SK-N-SH (cell line): ENCODE measurements around the gene BORCS5.

Experiments used
- CTCF ChIP-seq: fragments of 200-600 bp; sonication (generic); IDR thresholded peaks from 2 replicates; pipeline ENCODE4 v1.6.1; 2017; ENCODE audit warnings: antibody characterized with exemption, mild to moderate bottlenecking, moderate library complexity
- EP300 ChIP-seq, 2 experiments: IDR thresholded peaks; 2 replicates each; pipeline versions ENCODE4 v1.4.0 to v1.6.1; 2012; ENCODE audit warnings: borderline replicate concordance in 1 of 2, low read depth in 1 of 2, low read length in 1 of 2
- EZH2phosphoT487 ChIP-seq: fragments of 200-600 bp; sonication (generic); IDR thresholded peaks from 2 replicates; pipeline ENCODE4 v1.6.1; 2017; ENCODE audit warnings: low read depth, mixed run types, mild to moderate bottlenecking, antibody characterized with exemption, moderate library complexity, borderline replicate concordance
- MAX ChIP-seq: IDR thresholded peaks from 2 replicates; pipeline ENCODE4 v1.4.0; 2012; ENCODE audit warnings: low read depth
- POLR2AphosphoS5 ChIP-seq: IDR thresholded peaks from 2 replicates; pipeline ENCODE4 v1.6.1; 2012; ENCODE audit warnings: low read depth, low read length
- RAD21 ChIP-seq: IDR thresholded peaks from 2 replicates; pipeline ENCODE4 v1.6.1; 2012; ENCODE audit warnings: mild to moderate bottlenecking, low read length
- TCF12 ChIP-seq: IDR thresholded peaks from 2 replicates; pipeline ENCODE4 v1.4.0; 2012
- YY1 ChIP-seq: IDR thresholded peaks from 2 replicates; pipeline ENCODE4 v1.4.0; 2012; ENCODE audit warnings: low read depth, mild to moderate bottlenecking

GRCh38 chr12:12404297-12404696, 47.4 kb downstream of the BORCS5 start:
- TF ChIP-seq TCF12 (no peak), EZH2phosphoT487 (no peak), RAD21 (no peak), EP300 (IDR thresholded peaks at IDR 0.05; ENCODE audit: borderline replicate concordance in 1 of 2, low read depth in 1 of 2, low read length in 1 of 2) (no peak), CTCF (no peak), MAX (no peak), YY1 (no peak), POLR2AphosphoS5 (no peak)
